Neuronal stem cell (in vitro differentiated cells): ENCODE measurements around the gene EXOSC3.

Source experiments
- DNase-seq: peaks from one replicate; pipeline ENCODE4 v3.0.0-alpha.2; 2013; ENCODE audit warnings: low spot score
- H2AFZ ChIP-seq: one replicate; pipeline ENCODE4 v1.6.1; 2013; ENCODE audit warnings: mild to moderate bottlenecking, low read length, inconsistent platforms
- H2AK5ac ChIP-seq: 2 replicates; pipeline ENCODE4 v1.6.1; 2013; ENCODE audit warnings: low read depth, mild to moderate bottlenecking, inconsistent platforms, low read length, moderate library complexity, mixed read lengths
- H2BK120ac ChIP-seq: 2 replicates; pipeline ENCODE4 v1.6.1; 2013; ENCODE audit warnings: low read depth, mild to moderate bottlenecking, inconsistent platforms, low read length, moderate library complexity, mixed read lengths
- H2BK12ac ChIP-seq: one replicate; pipeline ENCODE4 v1.6.1; 2013; ENCODE audit warnings: low read length, inconsistent platforms
- H2BK15ac ChIP-seq: 2 replicates; pipeline ENCODE4 v1.6.1; 2013; ENCODE audit warnings: mild to moderate bottlenecking, low read length, inconsistent platforms, mixed read lengths
- H2BK5ac ChIP-seq: one replicate; pipeline ENCODE4 v1.6.1; 2013; ENCODE audit warnings: inconsistent platforms, mild to moderate bottlenecking, low read length, moderate library complexity
- H3K14ac ChIP-seq: one replicate; pipeline ENCODE4 v1.6.1; 2013; ENCODE audit warnings: low read length, inconsistent platforms
- H3K18ac ChIP-seq: 2 replicates; pipeline ENCODE4 v1.6.1; 2013; ENCODE audit warnings: low read length, inconsistent platforms
- H3K23ac ChIP-seq: 2 replicates; pipeline ENCODE4 v1.6.1; 2013; ENCODE audit warnings: low read depth, mild to moderate bottlenecking, mixed read lengths, low read length, inconsistent platforms; ENCODE audit not compliant: poor library complexity
- H3K27ac ChIP-seq: replicated peaks from 3 replicates; pipeline ENCODE4 v1.5.1; 2013; ENCODE audit warnings: low read length, inconsistent platforms
- H3K27me3 ChIP-seq, 3 experiments: 2 replicates each; pipeline ENCODE4 v1.6.1; 2013; ENCODE audit warnings: low read length in 3 of 3, mild to moderate bottlenecking in 2 of 3, inconsistent platforms in 1 of 3, low read depth in 1 of 3, mixed read lengths in 1 of 3, moderate library complexity in 1 of 3; ENCODE audit not compliant: control insufficient read depth in 3 of 3, insufficient read depth in 3 of 3
- H3K36me3 ChIP-seq, 2 donors: replicated peaks in 1 of 2; 2 replicates each; pipeline ENCODE4 v1.6.1; 2013; ENCODE audit warnings: low read length in 2 of 2; ENCODE audit not compliant: control insufficient read depth in 2 of 2, insufficient read depth in 2 of 2
- H3K4ac ChIP-seq: 2 replicates; pipeline ENCODE4 v1.6.1; 2013; ENCODE audit warnings: inconsistent platforms, mild to moderate bottlenecking, low read length, moderate library complexity
- H3K4me1 ChIP-seq, 2 donors: 1 replicate in 1 of 2; 2 replicates in 1 of 2; pipeline ENCODE4 v1.6.1; 2013; ENCODE audit warnings: low read length in 2 of 2, low read depth in 1 of 2; ENCODE audit not compliant: control insufficient read depth in 2 of 2, insufficient read depth in 1 of 2
- H3K4me2 ChIP-seq: one replicate; pipeline ENCODE4 v1.6.1; 2013; ENCODE audit warnings: mild to moderate bottlenecking, low read length, inconsistent platforms; ENCODE audit not compliant: insufficient read depth, poor library complexity, severe bottlenecking
- H3K4me3 ChIP-seq, 2 donors: 2 replicates each; pipeline ENCODE4 v1.5.1; 2013; ENCODE audit warnings: low read length in 2 of 2, mild to moderate bottlenecking in 2 of 2, inconsistent platforms in 1 of 2, moderate library complexity in 1 of 2
- H3K79me1 ChIP-seq: one replicate; pipeline ENCODE4 v1.6.1; 2013; ENCODE audit warnings: low read depth, mild to moderate bottlenecking, inconsistent platforms, low read length, moderate library complexity
- H3K9ac ChIP-seq: one replicate; pipeline ENCODE4 v1.6.1; 2013; ENCODE audit warnings: mild to moderate bottlenecking, low read depth, low read length, inconsistent platforms; ENCODE audit not compliant: poor library complexity
- H3K9me3 ChIP-seq, 2 donors: replicated peaks in 1 of 2; 2 replicates each; pipeline versions ENCODE3 to v1.6.1; 2013; ENCODE audit warnings: low read length in 2 of 2, mild to moderate bottlenecking in 2 of 2, inconsistent platforms in 1 of 2, low read depth in 1 of 2, mixed read lengths in 1 of 2, moderate library complexity in 1 of 2; ENCODE audit not compliant: control insufficient read depth in 2 of 2, insufficient read depth in 1 of 2
- H4K8ac ChIP-seq: one replicate; pipeline ENCODE4 v1.6.1; 2013; ENCODE audit warnings: low read depth, mild to moderate bottlenecking, inconsistent platforms, low read length, moderate library complexity
- H4K91ac ChIP-seq: one replicate; pipeline ENCODE4 v1.6.1; 2013; ENCODE audit warnings: low read length, low read depth, mild to moderate bottlenecking, inconsistent platforms; ENCODE audit not compliant: poor library complexity
- WGBS, 2 donors: extraction: QIAGEN DNeasy Blood & Tissue Kit; methylation state at CpG; one replicate each; pipeline ENCODE4 v1.1.7; 2013; ENCODE audit warnings: missing lambda C conversion rate in 2 of 2, mixed read lengths in 1 of 2; ENCODE audit not compliant: insufficient read length in 2 of 2, insufficient replicate concordance in 1 of 2; ENCODE audit errors: extremely low coverage in 2 of 2; 5-methylcytosine and 5-hydroxymethylcytosine counted together

Gene EXOSC3

GRCh38 chr9:37798677-37799076, 13.8 kb upstream of the EXOSC3 start:
- Histone ChIP-seq H3K36me3 (peaks cover 0 to 10% of the 10 kb centered on the region in 2 donors), H2AK5ac (no peak overlapping the region), H3K14ac (no peak overlapping the region), H2BK12ac (no peak overlapping the region), H3K9me3 (no peaks in the 10 kb centered on the region), H3K27me3 (peaks cover 0 to 4% (median 0%) of the 10 kb centered on the region in 3 experiments), H2BK5ac (no peak overlapping the region), H3K4me2 (no peak overlapping the region), H3K4me1 (peaks cover 6 to 14% of the 10 kb centered on the region in 2 donors), H3K4ac (no peak overlapping the region), H3K18ac (no peak overlapping the region), H4K8ac (no peak overlapping the region), H3K27ac (no peak overlapping the region), H2AFZ (no peak overlapping the region), H4K91ac (no peak overlapping the region), H3K79me1 (peaks cover 8% of the 10 kb centered on the region), H2BK15ac (no peak overlapping the region), H3K23ac (no peak overlapping the region), H3K4me3 (no peak overlapping the region), H3K9ac (no peak overlapping the region), H2BK120ac (no peak overlapping the region)
- no peak for DNase-seq
- WGBS, 2 donors: no CpG with 5 or more reads among the region's 1 CpG

DNA sequence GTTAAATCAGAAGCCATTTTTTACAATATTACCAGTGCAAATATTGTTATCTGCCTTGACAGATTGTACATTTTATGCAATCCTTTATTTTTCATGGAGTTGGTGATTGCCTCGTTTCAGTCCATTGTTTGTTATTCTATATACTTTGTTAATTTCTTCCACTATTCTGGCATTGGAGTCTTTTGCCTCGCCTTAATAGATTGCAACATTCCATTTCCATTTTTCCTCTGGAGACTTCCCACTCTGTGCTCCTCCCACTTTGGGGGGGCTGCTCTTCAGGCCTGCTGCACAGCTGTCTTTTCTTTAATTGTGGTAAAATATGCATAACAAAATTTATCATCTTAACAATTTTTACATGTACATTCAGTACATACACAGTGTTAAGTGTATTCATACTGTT, 11.4 kb upstream of the EXOSC3 start:
- DNase-seq: no peak

DNA sequence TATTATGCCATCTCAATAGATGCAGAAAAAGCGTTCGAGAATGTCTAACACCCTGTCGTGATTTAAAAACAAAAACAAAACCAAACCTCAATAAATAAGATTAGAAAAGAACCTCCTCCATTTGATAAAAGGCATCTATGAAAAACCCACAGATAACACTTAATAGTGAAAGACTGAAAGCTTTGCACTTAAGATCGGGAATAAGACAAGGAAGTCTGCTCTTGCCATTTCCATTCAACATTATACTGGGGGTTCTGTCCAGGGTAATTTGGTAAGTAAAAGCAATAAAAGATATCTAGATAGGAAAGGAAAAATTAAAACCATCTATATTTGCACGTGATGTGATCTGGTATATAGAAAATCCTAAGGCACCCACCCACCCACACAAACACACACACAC, 7.3 kb upstream of the EXOSC3 start:
- H3K27me3 ChIP-seq: peaks cover 0 to 8% (median 0%) of the 10 kb centered on the region in 3 experiments
- no peak overlapping the region for H2BK5ac ChIP-seq
- H4K91ac ChIP-seq: no peak overlapping the region
- no peak overlapping the region for H2AK5ac ChIP-seq
- no peak overlapping the region for H3K4me2 ChIP-seq
- no peaks in the 10 kb centered on the region for H3K4me1 ChIP-seq
- no peak overlapping the region for H2BK120ac ChIP-seq
- H3K18ac ChIP-seq: no peak overlapping the region
- H3K4me3 ChIP-seq: no peak overlapping the region
- no peaks in the 10 kb centered on the region for H3K36me3 ChIP-seq
- H3K14ac ChIP-seq: no peak overlapping the region
- H3K4ac ChIP-seq: no peak overlapping the region
- H2AFZ ChIP-seq: no peak overlapping the region
- H3K23ac ChIP-seq: no peak overlapping the region
- no peak for DNase-seq
- H3K9me3 ChIP-seq: peaks cover 0 to 4% of the 10 kb centered on the region in 2 donors
- H3K9ac ChIP-seq: no peak overlapping the region
- peaks cover 1% of the 10 kb centered on the region for H3K79me1 ChIP-seq
- no peak overlapping the region for H2BK15ac ChIP-seq
- no peak overlapping the region for H2BK12ac ChIP-seq
- no peak overlapping the region for H3K27ac ChIP-seq
- no CpG with 5 or more reads among the region's 5 CpGs for WGBS, 2 donors
- no peak overlapping the region for H4K8ac ChIP-seq

More for the DNA sequence above, 11.4 kb upstream of the EXOSC3 start:
- Histone ChIP-seq H3K36me3 (no peaks in the 10 kb centered on the region), H2BK15ac (no peak overlapping the region), H3K4ac (no peak overlapping the region), H3K4me2 (no peak overlapping the region), H3K18ac (no peak overlapping the region), H3K27ac (no peak overlapping the region), H3K9ac (no peak overlapping the region), H3K23ac (no peak overlapping the region), H3K4me1 (peaks cover 2 to 5% of the 10 kb centered on the region in 2 donors), H2AFZ (no peak overlapping the region), H3K4me3 (no peak overlapping the region), H4K8ac (no peak overlapping the region), H3K14ac (no peak overlapping the region), H4K91ac (no peak overlapping the region), H2AK5ac (no peak overlapping the region), H2BK120ac (no peak overlapping the region), H3K79me1 (peaks cover 6% of the 10 kb centered on the region), H2BK12ac (no peak overlapping the region), H3K27me3 (peaks cover 0 to 4% (median 0%) of the 10 kb centered on the region in 3 experiments), H3K9me3 (no peaks in the 10 kb centered on the region), H2BK5ac (no peak overlapping the region)
- no CpG with 5 or more reads among the region's 2 CpGs for WGBS, 2 donors

GRCh38 chr9:37790096-37790495, 5.2 kb upstream of the EXOSC3 start:
- H2BK15ac ChIP-seq: no peak overlapping the region
- no peaks in the 10 kb centered on the region for H3K79me1 ChIP-seq
- no peak for DNase-seq
- H4K8ac ChIP-seq: no peak overlapping the region
- H3K36me3 ChIP-seq: no peaks in the 10 kb centered on the region
- no peak overlapping the region for H2BK5ac ChIP-seq
- no peaks in the 10 kb centered on the region for H3K4me1 ChIP-seq
- no peak overlapping the region for H2BK120ac ChIP-seq
- H3K4me2 ChIP-seq: no peak overlapping the region
- H3K4me3 ChIP-seq: no peak overlapping the region
- peaks cover 0 to 4% of the 10 kb centered on the region in 2 donors for H3K9me3 ChIP-seq
- no peak overlapping the region for H2AK5ac ChIP-seq
- H3K18ac ChIP-seq: no peak overlapping the region
- H3K4ac ChIP-seq: no peak overlapping the region
- no peak overlapping the region for H2AFZ ChIP-seq
- H4K91ac ChIP-seq: no peak overlapping the region
- no CpG with 5 or more reads among the region's 2 CpGs for WGBS, 2 donors
- H3K14ac ChIP-seq: no peak overlapping the region
- no peak overlapping the region for H2BK12ac ChIP-seq
- H3K27ac ChIP-seq: no peak overlapping the region
- H3K9ac ChIP-seq: no peak overlapping the region
- H3K23ac ChIP-seq: no peak overlapping the region
- peaks cover 0 to 4% (median 0%) of the 10 kb centered on the region in 3 experiments for H3K27me3 ChIP-seq
